ENCODE data around the gene FOXD4. TPM values are rescaled to one million over a fixed set of nuclear protein-coding genes. Genes with fewer than 3 reads are reported as not detected.
"Not testable (repeated sequence)": the region's sequence is repeated elsewhere in the genome, so short reads cannot be mapped to it uniquely, and the experiment has no call there.

The FOXD4 gene
- total and polyA plus RNA-seq, 5 donors: 0.14 to 0.31 (median 0.19) TPM

GRCh38 chr9:90851-91250, 27.4 kb downstream of the FOXD4 start:
- 62% methylated on average over 1 of the region's 1 CpG for WGBS
- H3K27me3 ChIP-seq (ENCODE audit: control insufficient read depth, insufficient read depth); DNase-seq; H3K9me3 ChIP-seq (ENCODE audit: control insufficient read depth, low read length); H3K4me3 ChIP-seq (ENCODE audit: low read length); ATAC-seq; intact Hi-C loops (cut with DNase I); H3K4me1 ChIP-seq (ENCODE audit: control insufficient read depth, insufficient read depth, low read length); H3K27ac ChIP-seq (ENCODE audit: low read length): not testable (repeated sequence)

DNA sequence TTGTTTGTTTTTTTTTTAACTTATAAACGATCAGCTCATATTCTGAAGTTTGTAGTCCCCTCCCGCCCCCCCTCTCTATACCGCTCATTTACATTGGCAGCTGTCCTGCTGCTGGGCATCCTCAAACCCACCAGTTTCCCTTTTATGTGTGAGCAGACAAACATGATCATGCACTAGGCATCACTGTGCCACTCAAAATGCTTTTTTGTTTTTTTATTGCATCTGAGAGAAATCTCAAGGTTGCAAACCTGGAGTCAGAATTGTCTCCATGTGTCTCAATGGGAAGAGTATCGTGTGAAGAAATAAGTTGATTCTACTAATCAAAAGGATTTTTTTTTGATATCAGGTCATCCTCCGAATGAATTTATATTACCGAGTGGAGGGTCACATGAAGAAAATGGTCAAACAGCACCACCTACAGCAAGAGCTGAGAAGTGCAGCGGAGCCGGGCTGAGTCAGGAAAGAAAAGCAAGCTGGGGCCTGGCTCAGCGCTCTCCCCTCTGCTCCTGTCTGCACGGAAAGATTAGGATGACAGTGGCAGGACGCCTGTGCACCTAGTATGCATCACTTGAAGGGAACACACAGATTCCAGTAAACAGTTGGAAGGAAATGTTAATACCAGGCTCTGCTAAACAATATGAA, 29.7 kb downstream of the FOXD4 start:
- DNase-seq; H3K4me1 ChIP-seq (ENCODE audit: control insufficient read depth, insufficient read depth, low read length); intact Hi-C loops (cut with DNase I); H3K9me3 ChIP-seq (ENCODE audit: control insufficient read depth, low read length); H3K4me3 ChIP-seq (ENCODE audit: low read length); H3K27me3 ChIP-seq (ENCODE audit: control insufficient read depth, insufficient read depth); H3K27ac ChIP-seq (ENCODE audit: low read length): not testable (repeated sequence)
- peak; percentile 88 to 89 for ATAC-seq
- 17% methylated on average over 5 of the region's 11 CpGs for WGBS

DNA sequence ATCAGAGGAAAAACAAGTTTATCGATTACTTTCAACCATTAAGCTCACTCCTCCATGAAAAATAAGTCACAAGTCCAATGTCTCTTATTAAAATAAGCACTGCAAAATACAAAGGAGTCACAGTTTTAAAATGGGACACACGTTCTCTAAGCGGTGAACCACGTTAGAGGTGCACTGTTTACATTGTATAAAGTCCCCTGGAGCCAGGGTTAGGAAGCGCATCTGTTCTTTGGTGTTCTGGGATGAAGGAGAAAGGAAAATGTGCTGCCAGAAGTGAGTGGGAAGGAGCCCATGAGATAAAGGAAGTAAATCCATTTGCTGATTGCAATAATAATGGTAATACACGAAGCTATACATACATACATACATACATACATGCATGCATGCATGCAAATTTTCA, 30.4 kb downstream of the FOXD4 start:
- H3K4me1 ChIP-seq (ENCODE audit: control insufficient read depth, insufficient read depth, low read length); intact Hi-C loops (cut with DNase I); ATAC-seq; H3K27ac ChIP-seq (ENCODE audit: low read length); DNase-seq; H3K4me3 ChIP-seq (ENCODE audit: low read length); H3K27me3 ChIP-seq (ENCODE audit: control insufficient read depth, insufficient read depth); H3K9me3 ChIP-seq (ENCODE audit: control insufficient read depth, low read length): not testable (repeated sequence)
- 24% methylated on average over 5 of the region's 6 CpGs for WGBS

DNA sequence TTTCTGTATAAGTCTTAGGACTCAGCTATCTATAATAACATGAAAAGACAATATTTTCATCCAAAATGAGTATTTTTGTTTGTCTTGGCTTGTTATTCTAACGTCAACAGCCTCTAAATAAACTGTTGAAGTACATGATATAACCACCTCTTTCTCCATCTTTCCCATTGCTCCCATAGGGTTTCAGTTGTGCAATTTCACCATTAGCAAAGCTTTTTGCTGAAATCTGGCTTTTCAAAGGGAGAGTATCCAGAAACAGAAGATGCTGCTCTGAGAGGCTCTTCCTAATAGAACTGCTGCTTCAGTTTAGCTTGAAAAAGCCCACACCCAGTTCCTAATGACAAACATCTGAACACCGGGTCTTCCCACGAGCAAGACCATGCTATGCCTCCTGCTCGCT, 31.1 kb downstream of the FOXD4 start:
- intact Hi-C loops (cut with DNase I); H3K4me1 ChIP-seq (ENCODE audit: control insufficient read depth, insufficient read depth, low read length): not testable (repeated sequence)

DNA sequence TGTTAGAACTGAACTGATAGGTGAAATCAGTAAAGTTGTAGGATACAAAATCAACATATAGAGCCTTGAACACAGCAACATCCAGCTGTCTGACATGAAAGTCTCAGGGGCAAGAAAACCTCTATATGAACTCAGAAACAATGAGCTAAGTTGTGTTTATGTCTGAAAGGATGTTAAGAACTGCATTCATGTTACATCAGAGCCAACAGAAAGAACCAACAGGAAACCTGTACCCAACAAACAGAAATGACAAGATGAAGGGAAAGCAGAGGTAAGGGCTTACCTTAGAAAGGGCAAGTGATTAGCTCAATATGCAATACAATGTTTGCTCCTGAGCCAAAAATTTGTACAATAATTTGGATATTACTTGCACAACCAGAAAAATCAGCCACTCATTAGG, 31.5 kb downstream of the FOXD4 start:
- H3K27ac ChIP-seq (ENCODE audit: low read length); H3K4me3 ChIP-seq (ENCODE audit: low read length); DNase-seq; intact Hi-C loops (cut with DNase I); H3K27me3 ChIP-seq (ENCODE audit: control insufficient read depth, insufficient read depth); ATAC-seq; H3K4me1 ChIP-seq (ENCODE audit: control insufficient read depth, insufficient read depth, low read length); H3K9me3 ChIP-seq (ENCODE audit: control insufficient read depth, low read length): not testable (repeated sequence)

More for the DNA sequence above, 31.1 kb downstream of the FOXD4 start:
- H3K9me3 ChIP-seq (ENCODE audit: control insufficient read depth, low read length); DNase-seq; ATAC-seq; H3K27me3 ChIP-seq (ENCODE audit: control insufficient read depth, insufficient read depth); H3K27ac ChIP-seq (ENCODE audit: low read length); H3K4me3 ChIP-seq (ENCODE audit: low read length): not testable (repeated sequence)
- 40% methylated on average over 2 of the region's 4 CpGs for WGBS

DNA sequence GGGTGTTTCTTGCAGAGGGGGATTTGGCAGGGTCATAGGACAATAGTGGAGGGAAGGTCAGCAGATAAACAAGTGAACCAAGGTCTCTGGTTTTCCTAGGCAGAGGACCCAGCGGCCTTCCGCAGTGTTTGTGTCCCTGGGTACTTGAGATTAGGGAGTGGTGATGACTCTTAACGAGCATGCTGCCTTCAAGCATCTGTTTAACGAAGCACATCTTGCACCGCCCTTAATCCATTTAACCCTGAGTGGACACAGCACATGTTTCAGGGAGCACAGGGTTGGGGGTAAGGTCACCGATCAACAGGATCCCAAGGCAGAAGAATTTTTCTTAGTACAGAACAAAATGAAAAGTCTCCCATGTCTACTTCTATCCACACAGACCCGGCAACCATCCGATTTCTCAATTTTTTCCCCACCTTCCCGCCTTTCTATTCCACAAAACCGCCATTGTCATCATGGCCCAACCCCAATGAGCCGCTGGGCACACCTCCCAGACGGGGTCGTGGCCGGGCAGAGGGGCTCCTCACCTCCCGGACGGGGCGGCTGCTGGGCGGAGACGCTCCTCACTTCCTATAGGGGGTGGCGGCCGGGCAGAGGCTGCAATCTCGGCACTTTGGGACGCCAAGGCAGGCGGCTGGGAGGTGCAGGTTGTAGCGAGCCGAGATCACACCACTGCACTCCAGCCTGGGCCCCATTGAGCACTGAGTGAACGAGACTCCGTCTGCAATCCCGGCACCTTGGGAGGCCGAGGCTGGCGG, 35.1 kb downstream of the FOXD4 start:
- DNase-seq: peak in 1 of 3 donors; percentile 37
- ATAC-seq: not testable (repeated sequence)

GRCh38 chr9:78333-78732, 39.9 kb downstream of the FOXD4 start:
- H3K27ac ChIP-seq (ENCODE audit: low read length); H3K4me3 ChIP-seq (ENCODE audit: low read length); ATAC-seq; H3K27me3 ChIP-seq (ENCODE audit: control insufficient read depth, insufficient read depth); H3K9me3 ChIP-seq (ENCODE audit: control insufficient read depth, low read length); H3K4me1 ChIP-seq (ENCODE audit: control insufficient read depth, insufficient read depth, low read length); intact Hi-C loops (cut with DNase I); DNase-seq: not testable (repeated sequence)
- WGBS: 76% methylated on average over 3 of the region's 3 CpGs

More for the DNA sequence above, 35.1 kb downstream of the FOXD4 start:
- intact Hi-C loops (cut with DNase I); H3K4me1 ChIP-seq (ENCODE audit: control insufficient read depth, insufficient read depth, low read length); H3K27me3 ChIP-seq (ENCODE audit: control insufficient read depth, insufficient read depth); H3K9me3 ChIP-seq (ENCODE audit: control insufficient read depth, low read length); H3K4me3 ChIP-seq (ENCODE audit: low read length); H3K27ac ChIP-seq (ENCODE audit: low read length): not testable (repeated sequence)
- 86% methylated on average over 30 of the region's 31 CpGs for WGBS

GRCh38 chr9:76389-76788, 41.8 kb downstream of the FOXD4 start:
- intact Hi-C loops (cut with DNase I); ATAC-seq; H3K9me3 ChIP-seq (ENCODE audit: control insufficient read depth, low read length); DNase-seq; H3K4me1 ChIP-seq (ENCODE audit: control insufficient read depth, insufficient read depth, low read length); H3K4me3 ChIP-seq (ENCODE audit: low read length); H3K27ac ChIP-seq (ENCODE audit: low read length); H3K27me3 ChIP-seq (ENCODE audit: control insufficient read depth, insufficient read depth): not testable (repeated sequence)
- 71% methylated on average over 3 of the region's 3 CpGs for WGBS

DNA sequence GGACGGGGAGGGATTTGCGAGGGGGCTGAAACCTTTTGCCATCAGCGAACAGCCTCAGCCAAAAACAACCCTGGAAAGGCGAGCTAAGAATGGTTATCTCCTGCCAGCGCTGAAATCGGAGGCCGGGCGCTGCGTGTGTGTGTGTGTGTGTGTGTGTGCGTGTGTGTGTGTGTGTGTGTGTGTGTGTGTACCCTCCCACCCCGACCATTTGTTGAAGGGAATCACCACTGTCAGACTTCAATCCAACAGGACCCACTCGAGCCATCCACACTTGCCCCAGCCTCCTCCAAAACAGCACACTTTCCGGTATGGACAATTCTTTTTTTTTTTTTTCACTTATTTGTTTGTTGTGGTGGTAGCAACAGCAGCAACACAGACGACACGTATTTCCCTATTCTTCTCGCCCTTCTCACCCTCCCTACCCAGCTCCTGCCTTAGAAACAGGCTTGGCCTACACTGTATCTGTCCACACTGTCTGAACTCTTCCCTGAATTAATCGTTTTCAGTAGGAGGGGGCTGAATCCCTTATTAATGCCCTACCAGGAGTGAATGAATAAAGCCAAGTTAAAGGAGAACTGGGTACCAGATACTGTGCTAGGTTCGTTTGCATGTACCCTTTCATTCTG, 44.2 kb downstream of the FOXD4 start:
- H3K4me1 ChIP-seq (ENCODE audit: control insufficient read depth, insufficient read depth, low read length); H3K9me3 ChIP-seq (ENCODE audit: control insufficient read depth, low read length); H3K27me3 ChIP-seq (ENCODE audit: control insufficient read depth, insufficient read depth); intact Hi-C loops (cut with DNase I); H3K27ac ChIP-seq (ENCODE audit: low read length): not testable (repeated sequence)
- peak; percentile 30 to 33 for ATAC-seq
- DNase-seq: peak in 1 of 3 donors; percentile 27
- peak overlapping the region; percentile 62 for H3K4me3 ChIP-seq (ENCODE audit: low read length)
- 12% methylated on average over 17 of the region's 18 CpGs for WGBS

DNA sequence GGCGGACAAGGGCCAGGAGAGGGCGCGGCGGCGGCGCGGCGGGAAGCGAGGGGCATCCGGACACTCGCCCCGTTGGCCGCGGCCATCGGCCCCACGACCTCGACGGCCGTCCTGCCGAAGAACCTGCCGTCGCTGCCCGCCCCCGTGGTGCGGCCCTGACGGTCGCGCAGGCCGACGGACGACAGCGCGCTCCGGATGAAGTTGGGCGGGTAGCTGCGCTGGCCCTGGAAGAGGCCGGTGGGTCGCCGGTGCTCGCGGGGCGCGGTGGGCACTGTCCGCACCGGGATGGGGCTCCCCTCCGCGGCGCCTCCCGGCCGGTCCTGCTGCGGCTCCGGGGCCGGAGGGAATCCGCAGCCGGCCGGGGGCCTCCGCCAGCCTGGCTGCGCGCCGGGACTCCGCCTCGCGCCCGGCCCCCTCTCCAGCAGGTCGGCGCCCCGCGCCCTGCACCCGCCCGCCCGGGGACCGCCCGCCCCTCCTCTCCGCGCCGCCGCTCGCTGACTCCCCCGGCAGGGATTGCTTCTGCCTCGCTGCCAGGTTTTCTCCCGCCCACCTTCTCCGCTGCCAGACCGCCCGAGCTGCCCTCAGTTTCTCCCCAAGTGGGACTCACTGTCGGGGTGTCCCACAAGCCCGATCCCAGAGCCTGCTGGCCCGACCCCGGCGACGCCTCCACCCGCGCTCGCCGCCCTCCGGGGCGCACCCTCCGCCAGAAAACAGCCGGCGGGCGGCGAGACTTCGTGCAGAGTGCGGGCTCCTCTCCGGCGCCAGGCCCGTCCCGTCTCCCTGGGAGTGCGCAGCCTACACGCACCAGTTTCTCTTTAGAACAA, 44.9 kb downstream of the FOXD4 start:
- H3K9me3 ChIP-seq (ENCODE audit: control insufficient read depth, low read length); H3K4me1 ChIP-seq (ENCODE audit: control insufficient read depth, insufficient read depth, low read length); H3K27me3 ChIP-seq (ENCODE audit: control insufficient read depth, insufficient read depth); intact Hi-C loops (cut with DNase I); H3K27ac ChIP-seq (ENCODE audit: low read length): not testable (repeated sequence)
- under 1% methylated on average over 103 of the region's 109 CpGs for WGBS
- peak; percentile 14 to 77 (median 76) for DNase-seq
- peak overlapping the region; percentile 62 for H3K4me3 ChIP-seq (ENCODE audit: low read length)
- ATAC-seq: peak; percentile 73 to 76

Measured in right cardiac atrium (tissue), 5 donors.